HCT116 (cell line): ENCODE measurements around the gene PHF21A.

Experiments
- CEBPB ChIP-seq: IDR thresholded peaks from 2 replicates; pipeline ENCODE4 v1.6.1; 2012; ENCODE audit warnings: low read depth
- ELF1 ChIP-seq: IDR thresholded peaks from 2 replicates; pipeline ENCODE4 v1.6.1; 2012; ENCODE audit warnings: low read depth, borderline replicate concordance
- EZH2 ChIP-seq: fragments of 200-600 bp; sonication (generic); IDR thresholded peaks from 2 replicates; pipeline ENCODE4 v1.6.1; 2017; ENCODE audit warnings: antibody characterized with exemption, mixed run types
- JUND ChIP-seq: IDR thresholded peaks from 2 replicates; pipeline ENCODE4 v1.6.1; 2012
- POLR2A ChIP-seq: IDR thresholded peaks from 2 replicates; pipeline ENCODE4 v1.7.0; 2011; ENCODE audit warnings: borderline replicate concordance; ENCODE audit not compliant: insufficient read depth, insufficient read length; ENCODE audit errors: extremely low read depth
- POLR2AphosphoS5 ChIP-seq: IDR thresholded peaks from 2 replicates; pipeline ENCODE4 v1.6.1; 2011; ENCODE audit warnings: mild to moderate bottlenecking, low read depth, low read length, moderate library complexity
- SIN3A ChIP-seq: IDR thresholded peaks from 2 replicates; pipeline ENCODE4 v1.6.1; 2012; ENCODE audit warnings: low read depth
- SP1 ChIP-seq: IDR thresholded peaks from 2 replicates; pipeline ENCODE4 v1.6.1; 2012; ENCODE audit warnings: low read depth
- TF ChIP-seq, protein P1 (sequence below), 3 experiments: fragments of 200-600 bp in 1 of 3; sonication (generic) in 1 of 3; IDR thresholded peaks in 2 of 3; conservative IDR thresholded peaks in 1 of 3; 2 replicates each; pipeline ENCODE4 v1.5.1; 2012 to 2017; ENCODE audit warnings: low read depth in 2 of 3, low read length in 2 of 3, antibody characterized with exemption in 1 of 3, borderline replicate concordance in 1 of 3, control low read depth in 1 of 3, mild to moderate bottlenecking in 1 of 3, mixed read lengths in 1 of 3, mixed run types in 1 of 3, moderate library complexity in 1 of 3; ENCODE audit not compliant: insufficient read depth in 1 of 3

DNA sequence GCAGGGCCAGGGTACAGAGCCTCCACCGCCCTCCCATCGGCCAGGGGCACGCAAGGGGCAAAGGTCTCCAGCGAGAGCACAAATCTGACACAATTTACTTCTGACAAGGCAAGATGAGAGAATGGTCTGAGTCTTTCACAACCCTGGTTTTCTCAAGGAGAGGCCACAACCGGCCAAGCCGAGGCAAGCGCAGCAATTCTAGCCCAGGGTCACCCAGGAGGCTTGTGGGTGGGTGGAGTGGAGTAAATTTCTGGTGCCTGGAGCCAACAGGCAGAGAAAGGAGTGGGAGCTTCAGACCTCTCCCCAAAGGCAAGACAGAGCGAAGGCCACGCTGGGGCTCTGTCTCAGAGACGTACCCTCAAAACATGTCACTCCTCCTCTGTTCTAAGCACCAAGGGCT, 189.5 kb downstream of the PHF21A start:
- no peak for TF ChIP-seq POLR2A
- TF ChIP-seq, protein P1, sequence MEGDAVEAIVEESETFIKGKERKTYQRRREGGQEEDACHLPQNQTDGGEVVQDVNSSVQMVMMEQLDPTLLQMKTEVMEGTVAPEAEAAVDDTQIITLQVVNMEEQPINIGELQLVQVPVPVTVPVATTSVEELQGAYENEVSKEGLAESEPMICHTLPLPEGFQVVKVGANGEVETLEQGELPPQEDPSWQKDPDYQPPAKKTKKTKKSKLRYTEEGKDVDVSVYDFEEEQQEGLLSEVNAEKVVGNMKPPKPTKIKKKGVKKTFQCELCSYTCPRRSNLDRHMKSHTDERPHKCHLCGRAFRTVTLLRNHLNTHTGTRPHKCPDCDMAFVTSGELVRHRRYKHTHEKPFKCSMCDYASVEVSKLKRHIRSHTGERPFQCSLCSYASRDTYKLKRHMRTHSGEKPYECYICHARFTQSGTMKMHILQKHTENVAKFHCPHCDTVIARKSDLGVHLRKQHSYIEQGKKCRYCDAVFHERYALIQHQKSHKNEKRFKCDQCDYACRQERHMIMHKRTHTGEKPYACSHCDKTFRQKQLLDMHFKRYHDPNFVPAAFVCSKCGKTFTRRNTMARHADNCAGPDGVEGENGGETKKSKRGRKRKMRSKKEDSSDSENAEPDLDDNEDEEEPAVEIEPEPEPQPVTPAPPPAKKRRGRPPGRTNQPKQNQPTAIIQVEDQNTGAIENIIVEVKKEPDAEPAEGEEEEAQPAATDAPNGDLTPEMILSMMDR (IDR thresholded peaks at IDR 0.05 in 2 of 3, conservative IDR thresholded peaks at IDR 0.05 in 1 of 3; ENCODE audit: borderline replicate concordance in 1 of 3, insufficient read depth in 1 of 3, low read depth in 2 of 3, low read length in 2 of 3): no peak
- no peak for TF ChIP-seq SIN3A
- TF ChIP-seq POLR2AphosphoS5: no peak
- TF ChIP-seq JUND: no peak
- TF ChIP-seq EZH2: no peak
- no peak for TF ChIP-seq SP1
- no peak for TF ChIP-seq CEBPB
- TF ChIP-seq ELF1: no peak
